Upper lobe of left lung (tissue), 4 donors: ENCODE measurements around the gene CATSPERB.
"Not testable (repeated sequence)": the region's sequence is repeated elsewhere in the genome, so short reads cannot be mapped to it uniquely, and the experiment has no call there.

Experiments used
- POLR2A ChIP-seq, 4 donors: fragments of 450-650 bp; IDR thresholded peaks; one replicate each; pipeline ENCODE4 v1.5.1; 2016 to 2017; ENCODE audit warnings: antibody characterized with exemption in 4 of 4, mild to moderate bottlenecking in 2 of 4
- POLR2AphosphoS5 ChIP-seq, 2 donors: sonication (generic); formaldehyde crosslinking; IDR thresholded peaks; one replicate each; pipeline ENCODE4 v1.5.1; 2017; ENCODE audit warnings: antibody characterized with exemption in 2 of 2
- TF ChIP-seq, protein P1 (sequence below), 6 experiments: fragments of 450-650 bp in 4 of 6; fragments of 200-600 bp in 2 of 6; sonication (generic) in 2 of 6; IDR thresholded peaks; one replicate each; pipeline ENCODE4 v1.5.1; 2016 to 2019; ENCODE audit warnings: antibody characterized with exemption in 6 of 6

GRCh38 chr14:91677687-91678086 is 54.2 kb downstream of the CATSPERB start:
- not testable (repeated sequence) for TF ChIP-seq POLR2AphosphoS5, POLR2A (IDR thresholded peaks at IDR 0.05)
- TF ChIP-seq, protein P1, sequence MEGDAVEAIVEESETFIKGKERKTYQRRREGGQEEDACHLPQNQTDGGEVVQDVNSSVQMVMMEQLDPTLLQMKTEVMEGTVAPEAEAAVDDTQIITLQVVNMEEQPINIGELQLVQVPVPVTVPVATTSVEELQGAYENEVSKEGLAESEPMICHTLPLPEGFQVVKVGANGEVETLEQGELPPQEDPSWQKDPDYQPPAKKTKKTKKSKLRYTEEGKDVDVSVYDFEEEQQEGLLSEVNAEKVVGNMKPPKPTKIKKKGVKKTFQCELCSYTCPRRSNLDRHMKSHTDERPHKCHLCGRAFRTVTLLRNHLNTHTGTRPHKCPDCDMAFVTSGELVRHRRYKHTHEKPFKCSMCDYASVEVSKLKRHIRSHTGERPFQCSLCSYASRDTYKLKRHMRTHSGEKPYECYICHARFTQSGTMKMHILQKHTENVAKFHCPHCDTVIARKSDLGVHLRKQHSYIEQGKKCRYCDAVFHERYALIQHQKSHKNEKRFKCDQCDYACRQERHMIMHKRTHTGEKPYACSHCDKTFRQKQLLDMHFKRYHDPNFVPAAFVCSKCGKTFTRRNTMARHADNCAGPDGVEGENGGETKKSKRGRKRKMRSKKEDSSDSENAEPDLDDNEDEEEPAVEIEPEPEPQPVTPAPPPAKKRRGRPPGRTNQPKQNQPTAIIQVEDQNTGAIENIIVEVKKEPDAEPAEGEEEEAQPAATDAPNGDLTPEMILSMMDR (IDR thresholded peaks at IDR 0.05): not testable (repeated sequence)
